ENCODE measurements around the gene CELF1. TPM values are rescaled to one million over a fixed set of nuclear protein-coding genes. Genes with fewer than 3 reads are reported as not detected.
"Not testable (repeated sequence)": the region's sequence is repeated elsewhere in the genome, so short reads cannot be mapped to it uniquely, and the experiment has no call there.

Gene CELF1
- total RNA-seq, 4 donors from 2014 or later = 90.3 to 210 (median 101) TPM

DNA sequence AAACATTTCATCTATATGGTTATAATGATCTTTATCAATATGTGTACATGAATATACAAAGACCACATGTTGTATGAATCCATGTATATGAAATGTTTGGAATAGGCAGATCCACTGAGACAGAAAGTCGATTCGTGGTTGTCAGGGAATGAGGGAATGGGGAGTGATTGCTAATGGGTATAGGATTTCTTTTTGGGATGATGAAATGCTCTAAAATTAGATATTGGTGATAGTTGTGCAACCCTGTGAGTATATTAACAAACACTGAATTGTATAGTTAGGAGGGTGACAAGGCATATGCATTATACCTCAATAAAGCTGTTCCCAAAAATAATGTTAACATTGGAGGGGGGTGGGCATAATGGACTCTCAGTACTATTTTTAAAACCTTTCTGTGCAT lies 7.5 kb upstream of the CELF1 start:
- H3K9me3 ChIP-seq = no peaks in the 10 kb centered on the region
- no peaks in the 10 kb centered on the region for H3K36me3 ChIP-seq
- no peak overlapping the region for H3K27ac ChIP-seq
- H3K4me3 ChIP-seq = no peak overlapping the region
- WGBS = 64% methylated on average over 2 of the region's 2 CpGs
- TF ChIP-seq, protein P1, sequence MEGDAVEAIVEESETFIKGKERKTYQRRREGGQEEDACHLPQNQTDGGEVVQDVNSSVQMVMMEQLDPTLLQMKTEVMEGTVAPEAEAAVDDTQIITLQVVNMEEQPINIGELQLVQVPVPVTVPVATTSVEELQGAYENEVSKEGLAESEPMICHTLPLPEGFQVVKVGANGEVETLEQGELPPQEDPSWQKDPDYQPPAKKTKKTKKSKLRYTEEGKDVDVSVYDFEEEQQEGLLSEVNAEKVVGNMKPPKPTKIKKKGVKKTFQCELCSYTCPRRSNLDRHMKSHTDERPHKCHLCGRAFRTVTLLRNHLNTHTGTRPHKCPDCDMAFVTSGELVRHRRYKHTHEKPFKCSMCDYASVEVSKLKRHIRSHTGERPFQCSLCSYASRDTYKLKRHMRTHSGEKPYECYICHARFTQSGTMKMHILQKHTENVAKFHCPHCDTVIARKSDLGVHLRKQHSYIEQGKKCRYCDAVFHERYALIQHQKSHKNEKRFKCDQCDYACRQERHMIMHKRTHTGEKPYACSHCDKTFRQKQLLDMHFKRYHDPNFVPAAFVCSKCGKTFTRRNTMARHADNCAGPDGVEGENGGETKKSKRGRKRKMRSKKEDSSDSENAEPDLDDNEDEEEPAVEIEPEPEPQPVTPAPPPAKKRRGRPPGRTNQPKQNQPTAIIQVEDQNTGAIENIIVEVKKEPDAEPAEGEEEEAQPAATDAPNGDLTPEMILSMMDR (IDR thresholded peaks at IDR 0.05) = no peak
- TF ChIP-seq POLR2A (IDR thresholded peaks at IDR 0.05) (no peak), POLR2AphosphoS5 (IDR thresholded peaks at IDR 0.05) (no peak), EP300 (IDR thresholded peaks at IDR 0.05) (no peak)
- H3K4me1 ChIP-seq = peaks cover 10% of the 10 kb centered on the region
- DNase-seq (ENCODE audit: low spot score in 2 of 2) = no peak
- no peaks in the 10 kb centered on the region for H3K27me3 ChIP-seq

DNA sequence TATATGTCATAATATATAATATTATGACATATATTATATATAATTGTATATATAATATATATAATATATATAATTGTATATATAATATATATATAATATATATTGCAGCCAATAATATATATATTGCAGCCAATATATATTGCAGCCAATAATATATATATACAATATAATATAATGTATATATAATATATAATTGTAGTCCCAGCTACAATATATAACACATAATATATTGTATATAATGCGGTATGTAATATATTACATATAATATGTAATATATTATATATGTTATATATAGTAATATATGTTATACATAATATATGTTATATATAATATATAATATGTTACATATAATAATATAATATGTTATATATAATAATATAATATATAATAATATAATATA lies 5.8 kb upstream of the CELF1 start:
- WGBS = 93% methylated on average over 1 of the region's 1 CpG
- no peak overlapping the region for H3K4me3 ChIP-seq
- no peak overlapping the region for H3K27ac ChIP-seq
- H3K36me3 ChIP-seq = no peaks in the 10 kb centered on the region
- H3K27me3 ChIP-seq = no peaks in the 10 kb centered on the region
- H3K9me3 ChIP-seq = no peaks in the 10 kb centered on the region
- H3K4me1 ChIP-seq = peaks cover 2% of the 10 kb centered on the region
- DNase-seq (ENCODE audit: low spot score in 2 of 2) = no peak
- TF ChIP-seq, protein P1 (IDR thresholded peaks at IDR 0.05) = no peak
- no peak for TF ChIP-seq EP300 (IDR thresholded peaks at IDR 0.05)
- no peak for TF ChIP-seq POLR2A (IDR thresholded peaks at IDR 0.05)

GRCh38 chr11:47557004-47557403 lies 4.1 kb upstream of the CELF1 start:
- H3K27ac ChIP-seq; H3K36me3 ChIP-seq; H3K27me3 ChIP-seq; H3K4me3 ChIP-seq; H3K9me3 ChIP-seq; DNase-seq (ENCODE audit: low spot score in 2 of 2): not testable (repeated sequence)
- H3K4me1 ChIP-seq = peaks cover 12% of the 10 kb centered on the region
- 95% methylated on average over 12 of the region's 12 CpGs for WGBS

DNA sequence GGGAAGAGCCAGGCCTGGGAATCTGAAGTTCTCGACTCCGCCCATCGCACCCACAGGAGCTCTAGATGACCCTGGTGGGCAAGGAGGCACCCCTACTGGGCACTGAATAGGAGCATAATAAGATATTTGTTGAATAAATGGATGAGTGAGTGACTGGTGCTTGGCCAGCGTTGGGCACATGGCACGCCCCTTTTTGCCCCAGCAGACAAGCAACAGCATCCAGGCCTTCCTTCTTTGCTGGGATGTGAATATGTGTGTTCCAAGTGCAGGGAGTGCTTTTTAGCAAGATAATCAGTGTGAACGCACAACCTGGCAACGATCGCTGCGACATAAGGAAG lies 443 bp upstream of the CELF1 start:
- WGBS = 3% methylated on average over 8 of the region's 9 CpGs
- TF ChIP-seq POLR2A (IDR thresholded peaks at IDR 0.05) (no peak), POLR2AphosphoS5 (IDR thresholded peaks at IDR 0.05) (no peak), EP300 (IDR thresholded peaks at IDR 0.05) (no peak)
- TF ChIP-seq, protein P1 (IDR thresholded peaks at IDR 0.05) = no peak
- H3K36me3 ChIP-seq = no peaks in the 10 kb centered on the region
- no peak for DNase-seq (ENCODE audit: low spot score in 2 of 2)
- H3K4me1 ChIP-seq = peaks cover 37% of the 10 kb centered on the region
- no peaks in the 10 kb centered on the region for H3K9me3 ChIP-seq
- H3K4me3 ChIP-seq = peak overlapping the region; percentile 93
- H3K27ac ChIP-seq = peak overlapping the region; percentile 94
- no peaks in the 10 kb centered on the region for H3K27me3 ChIP-seq

- Histone ChIP-seq H3K4me1 (peaks cover 50% of the 10 kb centered on the region), H3K4me3 (peak overlapping the region; percentile 93), H3K27ac (peak overlapping the region; percentile 94), H3K27me3 (no peaks in the 10 kb centered on the region), H3K9me3 (no peaks in the 10 kb centered on the region), H3K36me3 (no peaks in the 10 kb centered on the region)
- DNase-seq (ENCODE audit: low spot score in 2 of 2) = peak in 1 of 2 donors; percentile 70
- 1% methylated on average over 22 of the region's 22 CpGs for WGBS
- TF ChIP-seq EP300 (IDR thresholded peaks at IDR 0.05) = no peak
- TF ChIP-seq, protein P1 (IDR thresholded peaks at IDR 0.05) = no peak
- TF ChIP-seq POLR2AphosphoS5 (IDR thresholded peaks at IDR 0.05) = no peak
- no peak for TF ChIP-seq POLR2A (IDR thresholded peaks at IDR 0.05)
Measured at GRCh38 chr11:47552056-47552565, 821 bp downstream of the CELF1 start.

- TF ChIP-seq POLR2AphosphoS5 (IDR thresholded peaks at IDR 0.05) = no peak
- TF ChIP-seq EP300 (IDR thresholded peaks at IDR 0.05) = no peak
- TF ChIP-seq, protein P1 (IDR thresholded peaks at IDR 0.05) = peak in 1 of 2 donors; percentile 6
- Histone ChIP-seq H3K4me3 (peak overlapping the region; percentile 93), H3K27ac (no peak overlapping the region), H3K36me3 (no peaks in the 10 kb centered on the region), H3K9me3 (no peaks in the 10 kb centered on the region), H3K4me1 (peaks cover 51% of the 10 kb centered on the region), H3K27me3 (no peaks in the 10 kb centered on the region)
- DNase-seq (ENCODE audit: low spot score in 2 of 2) = no peak
Measured at GRCh38 chr11:47551086-47551485, 1.8 kb downstream of the CELF1 start.
